GM12892 (cell line): ENCODE results near the gene CENPP.

Experiments
- POLR2A ChIP-seq: IDR thresholded peaks from 2 replicates; pipeline ENCODE4 v1.6.1; 2011; ENCODE audit warnings: low read depth, low read length, control low read depth
- POLR2AphosphoS5 ChIP-seq: IDR thresholded peaks from 2 replicates; pipeline ENCODE4 v1.6.1; 2011; ENCODE audit warnings: low read depth, low read length, control low read depth
- TAF1 ChIP-seq: IDR thresholded peaks from 2 replicates; pipeline ENCODE4 v1.6.1; 2011; ENCODE audit warnings: low read depth, mild to moderate bottlenecking, control low read depth, low read length, borderline replicate concordance

DNA sequence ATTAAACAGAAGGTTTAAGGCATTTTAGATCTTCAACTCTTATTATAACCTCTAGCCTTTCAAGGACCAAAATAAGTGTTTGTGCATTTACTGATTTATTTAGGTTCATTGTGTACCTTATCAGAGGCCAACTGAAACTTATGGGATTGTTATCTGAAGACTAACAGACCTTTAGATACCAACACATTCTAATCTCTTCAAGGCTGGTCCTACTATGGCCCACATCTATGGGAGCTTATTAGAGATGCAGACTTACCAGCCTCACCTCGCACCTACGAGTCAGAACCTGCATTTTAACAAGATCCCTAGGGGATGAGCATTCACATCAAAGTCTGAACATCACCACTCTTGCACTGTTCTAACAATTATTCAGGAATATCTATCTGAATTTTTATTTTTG lies 34.2 kb upstream of the CENPP start:
- TF ChIP-seq TAF1 (no peak), POLR2A (no peak), POLR2AphosphoS5 (no peak)
